Activated CD4-positive, CD25-positive, alpha-beta regulatory T cell (primary cell): ENCODE data around the gene DUSP8.

Source experiments
- DNase-seq, 4 experiments: peaks; one replicate each; lab custom pipeline; 2025; lab: John Stamatoyannopoulos, UW

Gene DUSP8

GRCh38 chr11:1532014-1532586, 40.0 kb downstream of the DUSP8 start:
- no peak for DNase-seq

- DNase-seq: no peak
Measured at GRCh38 chr11:1531449-1532013, 40.5 kb downstream of the DUSP8 start.

GRCh38 chr11:1530686-1531448, 41.2 kb downstream of the DUSP8 start:
- DNase-seq: no peak

GRCh38 chr11:1529774-1530173, 42.3 kb downstream of the DUSP8 start:
- DNase-seq: no peak

- no peak for DNase-seq
Measured at GRCh38 chr11:1529286-1529685, 42.8 kb downstream of the DUSP8 start.

GRCh38 chr11:1528710-1529109, 43.4 kb downstream of the DUSP8 start:
- DNase-seq: no peak

GRCh38 chr11:1526785-1527184, 45.3 kb downstream of the DUSP8 start:
- DNase-seq: no peak

- DNase-seq: no peak
Measured at GRCh38 chr11:1523779-1524178, 48.3 kb downstream of the DUSP8 start.

- no peak for DNase-seq
Measured at GRCh38 chr11:1523077-1523476, 49.0 kb downstream of the DUSP8 start.

- no peak for DNase-seq
Measured at GRCh38 chr11:1522081-1522424, 50.0 kb downstream of the DUSP8 start.

- no peak for DNase-seq
Measured at GRCh38 chr11:1521382-1522080, 50.5 kb downstream of the DUSP8 start.

GRCh38 chr11:1520663-1521267, 51.3 kb downstream of the DUSP8 start:
- DNase-seq: no peak

GRCh38 chr11:1520209-1520662, 51.8 kb downstream of the DUSP8 start:
- DNase-seq: no peak

- no peak for DNase-seq
Measured at GRCh38 chr11:1519028-1520010, 52.8 kb downstream of the DUSP8 start.

GRCh38 chr11:1518301-1518700, 53.8 kb downstream of the DUSP8 start:
- DNase-seq: no peak

GRCh38 chr11:1517117-1518005, 54.7 kb downstream of the DUSP8 start:
- DNase-seq: no peak

- DNase-seq: no peak
Measured at GRCh38 chr11:1516273-1517067, 55.6 kb downstream of the DUSP8 start.

GRCh38 chr11:1515082-1516060, 56.7 kb downstream of the DUSP8 start:
- DNase-seq: peak; percentile 45 to 69 (median 51)
